ENCODE data around the gene SOCS6. TPM values are rescaled to one million over a fixed set of nuclear protein-coding genes. Genes with fewer than 3 reads are reported as not detected.

SOCS6 gene
- polyA plus RNA-seq, 3 donors, result 27.5 to 30.4 (median 28.4) TPM

Other genes starting within 250 kb of the SOCS6 start
- gene RTTN, start 83.4 kb upstream of the SOCS6 start, polyA plus RNA-seq (ENCODE audit: insufficient read length in 3 of 3), result 10 to 100 TPM; 15.9 to 18.6 (median 16.8) TPM

Data from renal pelvis (tissue), 3 donors.